ENCODE data around the gene ACR. TPM values are rescaled to one million over a fixed set of nuclear protein-coding genes. Genes with fewer than 3 reads are reported as not detected.
A peak's percentile ranks its signal among the peaks of the same experiment; 100 is the strongest.

ACR gene
- total RNA-seq (2012; rRNA removed): not detected in 2 replicates
- not detected in 2 replicates for polyA plus RNA-seq (2012; rRNA removed)
- not detected in 2 replicates for polyA plus RNA-seq (2012; cell fraction: cytosol; rRNA removed)
- polyA plus RNA-seq (2012; cell fraction: nucleus; rRNA removed; ENCODE audit: low replicate concordance): 0.18 TPM in 1 of 2 replicates, not detected in the other
- percentile 14 among the genes with signal in this experiment for Bru-seq, nascent RNA
- percentile 13 among the genes with signal in this experiment for BruChase-seq, experiment 1, labeled RNA remaining after a 6-hour chase
- BruChase-seq, experiment 2, labeled RNA remaining after a 2-hour chase: percentile 5 among the genes with signal in this experiment
- long read RNA-seq: 0 reads

- in situ Hi-C loops (cut with MboI; ENCODE audit: low sequenced_read_pairs): no loop called here
- no TSS peak for BruUV-seq (replicated peaks)
- ATAC-seq (ENCODE audit: low read depth): no peak
These were observed at the start of gene ACR for GRCh38 chr22:50737728-50738648. ACR (plus strand) TSS chr22:50738204; CDS start chr22:50738236, 32 bp downstream.

More at GRCh38 chr22:50737728-50738648, at the start of gene ACR:
- peaks cover 6% of the 10 kb centered on the region for H3K4me1 ChIP-seq (ENCODE audit: control insufficient read depth, insufficient read depth, low read length)
- H4K20me1 ChIP-seq (ENCODE audit: insufficient read depth, low read length): no peaks in the 10 kb centered on the region
- H3K9me3 ChIP-seq (ENCODE audit: control insufficient read depth, insufficient read depth, low read length): no peaks in the 10 kb centered on the region
- no peak within 1 kb of the TSS for H2BK120ac ChIP-seq (ENCODE audit: low read depth, low read length)
- H4K5ac ChIP-seq (ENCODE audit: low read depth, low read length): no peak within 1 kb of the TSS
- H3K23ac ChIP-seq (ENCODE audit: low read depth, low read length): no peak within 1 kb of the TSS; the same call in 1 of the 2 replicates
- intact Hi-C loops (cut with micrococcal nuclease) (no loop called here), dilution Hi-C loops (cut with HindIII; ENCODE audit: low sequenced_read_pairs, unreplicated experiment) (no loop called here)
- TF ChIP-seq MXI1 (IDR thresholded peaks at IDR 0.05; ENCODE audit: borderline replicate concordance, low read depth, low read length): no peak
- H4K8ac ChIP-seq (ENCODE audit: low read depth in 2 of 2, low read length in 2 of 2): no peak within 1 kb of the TSS
- no peak within 1 kb of the TSS for H2AK9ac ChIP-seq (replicated peaks; ENCODE audit: low read depth, low read length, poor library complexity)
- WGBS, 2 experiments (ENCODE audit: extremely low coverage in 2 of 2, insufficient read length in 1 of 2): 48% methylated on average over 5 of the region's 13 CpGs; no CpG with 5 or more reads in 1 of the 2 experiments
- no peak within 1 kb of the TSS for H3K9ac ChIP-seq (ENCODE audit: low read depth, low read length)
- H3K14ac ChIP-seq (replicated peaks; ENCODE audit: low read depth, low read length): no peak within 1 kb of the TSS
- no peak within 1 kb of the TSS for H3K56ac ChIP-seq (ENCODE audit: extremely low read depth, insufficient read depth, low read length)
- ChIA-PET CTCF (no interaction called here), POLR2A (ENCODE audit: unreplicated experiment) (no interaction called here)
- no peak for DNase-seq
- no peak within 1 kb of the TSS for H3K18ac ChIP-seq (ENCODE audit: low read depth, low read length)
- H2BK15ac ChIP-seq (ENCODE audit: low read depth, low read length): no peak within 1 kb of the TSS
- no peak within 1 kb of the TSS for H3K27ac ChIP-seq (ENCODE audit: insufficient read depth, low read length)
- no peak within 1 kb of the TSS for H2AK5ac ChIP-seq (ENCODE audit: low read depth, low read length)
- no peak within 1 kb of the TSS for H3K4ac ChIP-seq (ENCODE audit: low read depth, low read length)
- H3K36me3 ChIP-seq (ENCODE audit: control insufficient read depth, insufficient read depth, low read length): no peaks in the 10 kb centered on the region
- H2AFZ ChIP-seq (replicated peaks; ENCODE audit: low read length, poor library complexity): peak within 1 kb of the TSS; percentile 25
- H3K4me3 ChIP-seq (ENCODE audit: insufficient read depth, low read depth, low read length): no peak within 1 kb of the TSS
- H2BK5ac ChIP-seq (ENCODE audit: low read depth, low read length, poor library complexity, severe bottlenecking): no peak within 1 kb of the TSS
- H3K27me3 ChIP-seq (ENCODE audit: control insufficient read depth, insufficient read depth, low read length): peaks cover 32% of the 10 kb centered on the region
- H3K9me1 ChIP-seq (ENCODE audit: insufficient read depth, low read length): no peaks in the 10 kb centered on the region
- H3K79me1 ChIP-seq (ENCODE audit: low read depth in 1 of 2, low read length in 2 of 2): no peaks in the 10 kb centered on the region
- no peak within 1 kb of the TSS for H4K91ac ChIP-seq (ENCODE audit: insufficient read depth, low read depth, low read length)
- H2BK20ac ChIP-seq (ENCODE audit: low read depth, low read length): no peak within 1 kb of the TSS
- no peak within 1 kb of the TSS for H3K4me2 ChIP-seq (ENCODE audit: low read depth, low read length)

Measured in IMR-90 (cell line).